ENCODE data around the gene CNDP2.

DNA sequence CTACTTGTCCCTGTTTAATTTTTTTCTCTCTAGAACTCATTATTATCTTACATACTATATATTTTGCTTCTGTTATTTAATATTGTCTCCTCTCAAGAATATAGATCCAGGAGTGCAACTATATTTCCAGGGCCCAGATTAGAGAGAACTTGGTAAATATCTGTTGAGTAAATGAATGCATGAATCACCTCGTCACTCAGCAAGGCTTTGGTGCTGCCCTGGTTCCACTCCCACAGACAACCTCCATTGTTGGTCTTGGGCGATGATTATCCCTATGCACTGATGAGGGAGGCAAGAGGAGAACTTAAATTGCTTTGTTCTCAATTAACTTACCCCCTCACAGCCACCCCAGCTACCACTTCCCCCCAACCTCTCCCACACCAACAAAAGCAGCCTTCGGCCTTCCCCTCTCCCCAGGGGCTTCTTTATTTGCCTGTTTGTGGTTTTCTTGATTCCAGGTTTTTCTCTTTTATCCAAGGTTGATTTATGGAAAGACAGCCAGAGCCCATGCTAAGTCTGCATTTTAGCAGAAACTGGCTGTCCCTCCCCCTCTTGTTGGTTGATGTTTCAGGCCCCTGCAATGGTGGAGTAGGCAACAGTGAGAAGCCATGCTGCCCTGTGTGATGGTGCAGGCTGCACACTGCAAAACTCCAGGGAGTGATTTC lies 22.1 kb upstream of the CNDP2 start:
- no peak for TF ChIP-seq FOXM1 (IDR thresholded peaks at IDR 0.05; ENCODE audit: borderline replicate concordance)
- no peak for TF ChIP-seq SUZ12 (IDR thresholded peaks at IDR 0.05)
- no peak for TF ChIP-seq ZNF384 (IDR thresholded peaks at IDR 0.05)
- TF ChIP-seq FOXK2 (IDR thresholded peaks at IDR 0.05), result no peak
